Liver (tissue), 9 donors: ENCODE data around the gene DARS1. TPM values are rescaled to one million over a fixed set of nuclear protein-coding genes. Genes with fewer than 3 reads are reported as not detected.

Experiments used
- DNase-seq: peaks from one replicate; pipeline ENCODE4 v3.0.0-alpha.2; 2017; ENCODE audit warnings: low spot score
- H3K27ac ChIP-seq, 2 donors: one replicate each; pipeline ENCODE4 v1.7.0; 2013; ENCODE audit warnings: inconsistent platforms in 2 of 2, low read length in 2 of 2, control low read depth in 1 of 2, low read depth in 1 of 2, mild to moderate bottlenecking in 1 of 2
- H3K27me3 ChIP-seq, 4 donors: one replicate each; pipeline versions ENCODE4 v1.6.1 to v1.7.0; 2013; ENCODE audit warnings: low read length in 3 of 4, inconsistent platforms in 1 of 4, mild to moderate bottlenecking in 1 of 4, moderate library complexity in 1 of 4; ENCODE audit not compliant: control insufficient read depth in 4 of 4, insufficient read depth in 4 of 4
- H3K36me3 ChIP-seq, 4 donors: one replicate each; pipeline versions ENCODE4 v1.6.1 to v1.7.0; 2013; ENCODE audit warnings: low read length in 3 of 4, mild to moderate bottlenecking in 3 of 4, low read depth in 1 of 4, moderate library complexity in 1 of 4; ENCODE audit not compliant: control insufficient read depth in 4 of 4, insufficient read depth in 3 of 4
- H3K4me1 ChIP-seq, 4 donors: one replicate each; pipeline versions ENCODE4 v1.6.1 to v1.7.0; 2013; ENCODE audit warnings: low read length in 3 of 4, mild to moderate bottlenecking in 3 of 4, moderate library complexity in 1 of 4; ENCODE audit not compliant: control insufficient read depth in 4 of 4, insufficient read depth in 4 of 4
- H3K4me3 ChIP-seq, 3 donors: one replicate each; pipeline versions ENCODE4 v1.6.1 to v1.7.0; 2013; ENCODE audit warnings: low read length in 3 of 3, control low read depth in 1 of 3, low read depth in 1 of 3, mild to moderate bottlenecking in 1 of 3
- H3K9ac ChIP-seq, 2 donors: one replicate each; pipeline ENCODE4 v1.7.0; 2013; ENCODE audit warnings: low read length in 2 of 2, mild to moderate bottlenecking in 2 of 2, moderate library complexity in 2 of 2, control low read depth in 1 of 2, low read depth in 1 of 2
- H3K9me3 ChIP-seq, 4 donors: one replicate each; pipeline versions ENCODE4 v1.6.1 to v1.7.0; 2013; ENCODE audit warnings: low read length in 3 of 4; ENCODE audit not compliant: control insufficient read depth in 4 of 4
- EGR1 ChIP-seq, 2 donors: IDR thresholded peaks; 2 replicates each; pipeline ENCODE4 v1.6.1; 2016 to 2018; ENCODE audit warnings: antibody characterized with exemption in 2 of 2, low read depth in 2 of 2
- FOXA1 ChIP-seq: IDR thresholded peaks from 2 replicates; pipeline ENCODE4 v1.6.1; 2016; ENCODE audit warnings: antibody characterized with exemption
- FOXA2 ChIP-seq: IDR thresholded peaks from 2 replicates; pipeline ENCODE4 v1.6.1; 2016; ENCODE audit warnings: antibody characterized with exemption
- GABPA ChIP-seq, 2 donors: IDR thresholded peaks in 1 of 2; conservative IDR thresholded peaks in 1 of 2; 2 replicates each; pipeline ENCODE4 v1.6.1; 2016; ENCODE audit warnings: antibody characterized with exemption in 2 of 2, mild to moderate bottlenecking in 1 of 2, moderate library complexity in 1 of 2
- HNF4A ChIP-seq, 2 donors: conservative IDR thresholded peaks; 2 replicates each; pipeline ENCODE4 v1.6.1; 2016; ENCODE audit warnings: antibody characterized with exemption in 2 of 2, mild to moderate bottlenecking in 2 of 2
- HNF4G ChIP-seq: IDR thresholded peaks from 2 replicates; pipeline ENCODE4 v1.6.1; 2016; ENCODE audit warnings: antibody characterized with exemption
- JUND ChIP-seq, 2 donors: IDR thresholded peaks; 2 replicates each; pipeline ENCODE4 v1.6.1; 2016; ENCODE audit warnings: antibody characterized with exemption in 2 of 2
- MAX ChIP-seq: IDR thresholded peaks from 2 replicates; pipeline ENCODE4 v1.6.1; 2016; ENCODE audit warnings: antibody characterized with exemption
- NR2F2 ChIP-seq: IDR thresholded peaks from 2 replicates; pipeline ENCODE4 v1.6.1; 2016; ENCODE audit warnings: antibody characterized with exemption
- RAD21 ChIP-seq, 2 donors: IDR thresholded peaks; 2 replicates each; pipeline ENCODE4 v1.6.1; 2016; ENCODE audit warnings: antibody characterized with exemption in 2 of 2, mild to moderate bottlenecking in 2 of 2
- RXRA ChIP-seq, 2 donors: IDR thresholded peaks; 2 replicates each; pipeline ENCODE4 v1.6.1; 2017 to 2018; ENCODE audit warnings: antibody characterized with exemption in 2 of 2, mild to moderate bottlenecking in 1 of 2
- SP1 ChIP-seq: IDR thresholded peaks from 2 replicates; pipeline ENCODE4 v1.6.1; 2018; ENCODE audit warnings: antibody characterized with exemption, mild to moderate bottlenecking
- TAF1 ChIP-seq: conservative IDR thresholded peaks from 2 replicates; pipeline ENCODE4 v1.6.1; 2016; ENCODE audit warnings: antibody characterized with exemption, mild to moderate bottlenecking
- YY1 ChIP-seq: IDR thresholded peaks from 2 replicates; pipeline ENCODE4 v1.6.1; 2016; ENCODE audit warnings: antibody characterized with exemption, mild to moderate bottlenecking
- ZBTB33 ChIP-seq: IDR thresholded peaks from 2 replicates; pipeline ENCODE4 v1.6.1; 2016; ENCODE audit warnings: antibody characterized with exemption
- WGBS: extraction: QIAGEN DNeasy Blood & Tissue Kit; methylation state at CpG from one replicate; pipeline ENCODE4 v1.1.7; 2013; 5-methylcytosine and 5-hydroxymethylcytosine counted together
- polyA plus RNA-seq, 2 donors: library from polyadenylated mRNA; stranded (reverse) in 1 of 2; unstranded in 1 of 2; fragments of 200-250 nt in 1 of 2; fragments of >200 nt in 1 of 2; fragmentation: Nextera tagmentation in 1 of 2; extraction: Ambion mirVana in 1 of 2; gene quantifications; one replicate each; pipeline versions ENCODE4 v1.2.1 to v1.2.3, GENCODE V29; 2013 to 2015
- total RNA-seq, 2 donors: library from RNA; depleted of rRNA; stranded (reverse); fragments of >200 nt; gene quantifications; one replicate each; pipeline ENCODE4 v1.2.3, GENCODE V29; 2014
- TF ChIP-seq, protein P1 (sequence below): fragments of 150-350 bp; IDR thresholded peaks from 2 replicates; pipeline ENCODE4 v1.5.1; 2017; ENCODE audit warnings: improper control_type of control experiment, low read depth, low read length; ENCODE audit not compliant: missing input control
- TF ChIP-seq, protein P2 (sequence below): IDR thresholded peaks from 2 replicates; pipeline ENCODE4 v1.6.1; 2016; ENCODE audit warnings: antibody characterized with exemption, mild to moderate bottlenecking
- donor health status: healthy.
- donor health status: healthy.
- donor health status: healthy.
- donor health status: healthy.
- donor health status: healthy.

DARS1 gene
- total and polyA plus RNA-seq, 4 donors = 25.0 to 44.1 (median 32.6) TPM

DNA sequence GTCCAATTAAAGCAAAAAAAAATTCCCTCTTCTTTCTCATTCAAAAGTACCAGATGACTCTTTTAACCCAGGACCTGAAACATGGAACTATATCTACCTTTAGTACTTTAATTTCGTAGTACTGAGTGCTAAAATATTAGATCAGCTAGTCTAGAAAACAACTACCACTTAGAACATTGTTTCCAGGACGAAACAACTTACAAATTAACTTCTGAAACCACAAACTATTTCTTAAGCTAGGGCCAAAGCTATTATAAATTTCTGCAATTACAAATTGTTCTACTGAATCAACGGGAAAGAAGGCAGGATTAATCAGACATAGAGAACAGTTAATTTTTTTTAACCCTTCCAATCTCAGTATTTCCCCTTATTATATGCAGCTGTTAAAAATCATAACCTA lies 39.9 kb downstream of the DARS1 start:
- H3K4me1 ChIP-seq = no peaks in the 10 kb centered on the region
- H3K27me3 ChIP-seq = no peaks in the 10 kb centered on the region
- peaks cover 0 to 8% (median 5%) of the 10 kb centered on the region in 4 donors for H3K36me3 ChIP-seq
- 90% methylated on average over 3 of the region's 3 CpGs for WGBS
- no peak for DNase-seq
- H3K9me3 ChIP-seq = no peaks in the 10 kb centered on the region
- TF ChIP-seq JUND (IDR thresholded peaks at IDR 0.05) (no peak), EGR1 (IDR thresholded peaks at IDR 0.05; ENCODE audit: low read depth in 2 of 2) (no peak), FOXA2 (no peak), YY1 (no peak), GABPA (IDR thresholded peaks at IDR 0.05 in 1 of 2, conservative IDR thresholded peaks at IDR 0.05 in 1 of 2) (no peak)
- TF ChIP-seq, protein P1, sequence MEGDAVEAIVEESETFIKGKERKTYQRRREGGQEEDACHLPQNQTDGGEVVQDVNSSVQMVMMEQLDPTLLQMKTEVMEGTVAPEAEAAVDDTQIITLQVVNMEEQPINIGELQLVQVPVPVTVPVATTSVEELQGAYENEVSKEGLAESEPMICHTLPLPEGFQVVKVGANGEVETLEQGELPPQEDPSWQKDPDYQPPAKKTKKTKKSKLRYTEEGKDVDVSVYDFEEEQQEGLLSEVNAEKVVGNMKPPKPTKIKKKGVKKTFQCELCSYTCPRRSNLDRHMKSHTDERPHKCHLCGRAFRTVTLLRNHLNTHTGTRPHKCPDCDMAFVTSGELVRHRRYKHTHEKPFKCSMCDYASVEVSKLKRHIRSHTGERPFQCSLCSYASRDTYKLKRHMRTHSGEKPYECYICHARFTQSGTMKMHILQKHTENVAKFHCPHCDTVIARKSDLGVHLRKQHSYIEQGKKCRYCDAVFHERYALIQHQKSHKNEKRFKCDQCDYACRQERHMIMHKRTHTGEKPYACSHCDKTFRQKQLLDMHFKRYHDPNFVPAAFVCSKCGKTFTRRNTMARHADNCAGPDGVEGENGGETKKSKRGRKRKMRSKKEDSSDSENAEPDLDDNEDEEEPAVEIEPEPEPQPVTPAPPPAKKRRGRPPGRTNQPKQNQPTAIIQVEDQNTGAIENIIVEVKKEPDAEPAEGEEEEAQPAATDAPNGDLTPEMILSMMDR = no peak
- no peak overlapping the region for H3K27ac ChIP-seq
- H3K4me3 ChIP-seq = no peak overlapping the region
- no peak overlapping the region for H3K9ac ChIP-seq

DNA sequence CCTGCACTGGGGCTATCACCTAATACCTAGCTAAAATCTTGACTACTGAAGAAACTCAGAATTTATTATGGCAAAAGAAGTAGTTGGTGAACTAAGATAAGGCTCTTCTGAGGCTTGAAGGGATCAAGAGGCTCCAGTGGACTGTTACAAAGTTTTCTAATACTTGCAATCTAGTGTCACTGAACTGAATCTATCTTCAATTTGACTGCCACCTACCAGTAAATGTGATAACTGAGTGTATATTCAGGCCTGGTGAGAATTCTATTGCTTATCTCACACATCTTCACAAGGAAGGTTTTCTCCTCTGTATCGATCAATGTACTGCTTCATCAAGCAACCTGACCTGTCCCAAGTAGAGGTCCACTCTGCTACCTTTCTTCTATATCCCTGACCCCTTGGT lies 40.8 kb downstream of the DARS1 start:
- H3K27me3 ChIP-seq = no peaks in the 10 kb centered on the region
- no peak for DNase-seq
- no peaks in the 10 kb centered on the region for H3K4me1 ChIP-seq
- no peak for TF ChIP-seq FOXA2
- TF ChIP-seq YY1 = no peak
- no peak for TF ChIP-seq MAX
- no peak for TF ChIP-seq RAD21 (IDR thresholded peaks at IDR 0.05)
- no peak for TF ChIP-seq HNF4G
- no peak for TF ChIP-seq RXRA (IDR thresholded peaks at IDR 0.05)
- TF ChIP-seq JUND (IDR thresholded peaks at IDR 0.05) = no peak
- TF ChIP-seq EGR1 (IDR thresholded peaks at IDR 0.05; ENCODE audit: low read depth in 2 of 2) = no peak
- TF ChIP-seq HNF4A (conservative IDR thresholded peaks at IDR 0.05) = no peak
- no peak for TF ChIP-seq TAF1
- no peak overlapping the region for H3K4me3 ChIP-seq
- WGBS = 95% methylated on average over 1 of the region's 1 CpG
- H3K36me3 ChIP-seq = peaks cover 0 to 8% (median 5%) of the 10 kb centered on the region in 4 donors
- H3K27ac ChIP-seq = no peak overlapping the region
- no peak overlapping the region for H3K9ac ChIP-seq
- no peaks in the 10 kb centered on the region for H3K9me3 ChIP-seq

GRCh38 chr2:135942936-135943688 lies 42.3 kb downstream of the DARS1 start:
- Histone ChIP-seq H3K4me3 (no peak overlapping the region), H3K9ac (no peak overlapping the region), H3K9me3 (no peaks in the 10 kb centered on the region), H3K36me3 (peaks cover 0 to 8% (median 5%) of the 10 kb centered on the region in 4 donors), H3K27me3 (no peaks in the 10 kb centered on the region), H3K27ac (no peak overlapping the region), H3K4me1 (no peaks in the 10 kb centered on the region)
- DNase-seq = no peak
- 97% methylated on average over 5 of the region's 5 CpGs for WGBS
- TF ChIP-seq FOXA1 (no peak), RAD21 (IDR thresholded peaks at IDR 0.05) (no peak), NR2F2 (no peak), ZBTB33 (no peak), RXRA (IDR thresholded peaks at IDR 0.05) (no peak), TAF1 (no peak), YY1 (no peak), FOXA2 (no peak), SP1 (no peak), HNF4A (conservative IDR thresholded peaks at IDR 0.05) (no peak), JUND (IDR thresholded peaks at IDR 0.05) (no peak), EGR1 (IDR thresholded peaks at IDR 0.05; ENCODE audit: low read depth in 2 of 2) (no peak)
- TF ChIP-seq, protein P2, sequence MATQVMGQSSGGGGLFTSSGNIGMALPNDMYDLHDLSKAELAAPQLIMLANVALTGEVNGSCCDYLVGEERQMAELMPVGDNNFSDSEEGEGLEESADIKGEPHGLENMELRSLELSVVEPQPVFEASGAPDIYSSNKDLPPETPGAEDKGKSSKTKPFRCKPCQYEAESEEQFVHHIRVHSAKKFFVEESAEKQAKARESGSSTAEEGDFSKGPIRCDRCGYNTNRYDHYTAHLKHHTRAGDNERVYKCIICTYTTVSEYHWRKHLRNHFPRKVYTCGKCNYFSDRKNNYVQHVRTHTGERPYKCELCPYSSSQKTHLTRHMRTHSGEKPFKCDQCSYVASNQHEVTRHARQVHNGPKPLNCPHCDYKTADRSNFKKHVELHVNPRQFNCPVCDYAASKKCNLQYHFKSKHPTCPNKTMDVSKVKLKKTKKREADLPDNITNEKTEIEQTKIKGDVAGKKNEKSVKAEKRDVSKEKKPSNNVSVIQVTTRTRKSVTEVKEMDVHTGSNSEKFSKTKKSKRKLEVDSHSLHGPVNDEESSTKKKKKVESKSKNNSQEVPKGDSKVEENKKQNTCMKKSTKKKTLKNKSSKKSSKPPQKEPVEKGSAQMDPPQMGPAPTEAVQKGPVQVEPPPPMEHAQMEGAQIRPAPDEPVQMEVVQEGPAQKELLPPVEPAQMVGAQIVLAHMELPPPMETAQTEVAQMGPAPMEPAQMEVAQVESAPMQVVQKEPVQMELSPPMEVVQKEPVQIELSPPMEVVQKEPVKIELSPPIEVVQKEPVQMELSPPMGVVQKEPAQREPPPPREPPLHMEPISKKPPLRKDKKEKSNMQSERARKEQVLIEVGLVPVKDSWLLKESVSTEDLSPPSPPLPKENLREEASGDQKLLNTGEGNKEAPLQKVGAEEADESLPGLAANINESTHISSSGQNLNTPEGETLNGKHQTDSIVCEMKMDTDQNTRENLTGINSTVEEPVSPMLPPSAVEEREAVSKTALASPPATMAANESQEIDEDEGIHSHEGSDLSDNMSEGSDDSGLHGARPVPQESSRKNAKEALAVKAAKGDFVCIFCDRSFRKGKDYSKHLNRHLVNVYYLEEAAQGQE = no peak
- TF ChIP-seq, protein P1 = no peak
